ENCODE data around the gene GSK3A.

The GSK3A gene

DNA sequence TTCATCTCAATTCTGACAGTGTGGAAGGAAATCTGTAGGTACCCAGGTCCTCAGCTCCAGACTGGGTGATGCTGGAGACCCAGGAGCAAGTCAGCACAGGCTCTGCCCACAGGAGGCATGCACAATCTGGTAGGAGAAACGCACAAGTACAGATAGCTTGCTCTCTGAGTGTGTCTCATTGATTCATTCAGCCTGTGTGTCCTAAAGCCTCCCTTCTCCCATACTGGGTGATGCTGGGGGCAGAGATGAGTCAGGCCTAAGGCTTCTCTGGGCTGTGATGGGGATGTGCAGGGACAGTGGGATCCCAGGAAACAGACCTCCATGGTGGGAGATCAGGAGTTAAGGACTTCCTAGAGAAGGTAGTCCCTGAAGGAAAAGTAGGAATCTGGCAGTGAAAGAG is 15.5 kb downstream of the GSK3A start:
- DNase-seq (ENCODE audit: low read depth): no peak

DNA sequence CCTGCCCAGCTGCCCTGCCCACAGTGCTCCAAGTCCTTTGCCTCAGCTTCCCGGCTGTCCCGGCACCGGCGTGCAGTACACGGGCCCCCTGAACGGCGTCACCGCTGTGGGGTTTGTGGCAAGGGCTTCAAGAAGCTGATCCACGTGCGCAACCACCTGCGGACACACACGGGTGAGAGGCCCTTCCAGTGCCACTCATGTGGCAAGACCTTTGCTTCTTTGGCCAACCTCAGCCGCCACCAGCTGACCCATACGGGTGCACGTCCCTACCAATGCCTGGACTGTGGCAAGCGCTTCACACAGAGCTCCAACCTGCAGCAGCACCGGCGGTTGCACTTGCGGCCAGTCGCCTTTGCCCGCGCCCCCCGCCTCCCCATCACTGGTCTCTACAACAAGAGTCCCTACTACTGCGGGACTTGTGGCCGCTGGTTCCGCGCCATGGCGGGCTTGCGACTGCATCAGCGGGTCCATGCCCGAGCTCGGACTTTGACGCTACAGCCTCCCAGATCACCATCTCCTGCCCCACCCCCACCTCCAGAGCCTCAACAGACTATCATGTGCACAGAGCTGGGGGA is 16.6 kb downstream of the GSK3A start:
- no peak for DNase-seq (ENCODE audit: low read depth)

DNA sequence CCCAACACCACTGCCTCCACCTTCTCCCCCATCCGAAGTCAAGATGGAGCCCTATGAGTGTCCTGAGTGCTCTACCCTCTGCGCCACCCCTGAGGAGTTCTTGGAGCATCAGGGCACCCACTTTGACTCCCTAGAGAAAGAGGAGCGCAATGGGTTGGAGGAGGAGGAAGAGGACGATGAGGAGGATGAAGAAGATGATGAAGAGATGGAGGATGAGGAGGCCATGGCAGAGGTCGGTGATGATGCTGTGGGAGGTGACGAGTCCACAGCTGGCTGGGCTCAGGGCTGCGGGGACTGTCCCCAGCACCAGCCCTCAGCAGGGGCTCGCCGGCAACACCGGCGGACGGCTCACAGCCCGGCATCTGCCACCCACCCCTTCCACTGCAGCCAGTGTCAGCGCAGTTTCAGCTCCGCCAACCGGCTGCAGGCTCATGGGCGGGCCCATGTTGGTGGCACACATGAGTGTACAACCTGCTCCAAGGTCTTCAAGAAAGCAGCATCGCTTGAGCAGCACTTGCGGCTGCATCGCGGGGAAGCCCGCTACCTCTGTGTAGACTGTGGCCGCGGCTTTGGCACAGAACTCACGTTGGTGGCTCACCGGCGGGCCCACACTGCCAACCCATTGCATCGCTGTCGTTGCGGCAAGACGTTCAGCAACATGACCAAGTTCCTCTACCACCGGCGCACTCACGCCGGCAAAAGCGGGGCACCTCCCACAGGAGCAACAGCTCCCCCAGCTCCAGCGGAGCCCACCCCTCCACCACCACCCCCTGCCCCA is 17.3 kb downstream of the GSK3A start:
- no peak for DNase-seq (ENCODE audit: low read depth)

DNA sequence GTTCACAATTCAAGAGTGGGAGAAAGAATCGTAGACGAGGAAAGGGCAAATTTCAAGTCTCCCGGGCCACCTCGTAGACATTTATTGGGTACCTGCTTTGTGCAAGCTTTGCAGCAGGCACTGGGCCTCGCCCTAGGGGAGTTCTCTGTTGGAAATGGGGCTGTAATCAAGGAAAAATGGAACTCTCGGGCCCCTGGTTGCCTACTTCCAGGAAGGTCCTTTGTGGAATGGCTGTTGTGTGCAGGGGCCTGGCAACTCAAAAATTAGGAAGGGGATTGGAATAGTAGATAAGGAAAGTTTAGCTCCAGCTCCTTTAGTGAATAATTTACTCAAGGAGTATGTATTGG is 21.7 kb downstream of the GSK3A start:
- DNase-seq (ENCODE audit: low read depth): no peak

DNA sequence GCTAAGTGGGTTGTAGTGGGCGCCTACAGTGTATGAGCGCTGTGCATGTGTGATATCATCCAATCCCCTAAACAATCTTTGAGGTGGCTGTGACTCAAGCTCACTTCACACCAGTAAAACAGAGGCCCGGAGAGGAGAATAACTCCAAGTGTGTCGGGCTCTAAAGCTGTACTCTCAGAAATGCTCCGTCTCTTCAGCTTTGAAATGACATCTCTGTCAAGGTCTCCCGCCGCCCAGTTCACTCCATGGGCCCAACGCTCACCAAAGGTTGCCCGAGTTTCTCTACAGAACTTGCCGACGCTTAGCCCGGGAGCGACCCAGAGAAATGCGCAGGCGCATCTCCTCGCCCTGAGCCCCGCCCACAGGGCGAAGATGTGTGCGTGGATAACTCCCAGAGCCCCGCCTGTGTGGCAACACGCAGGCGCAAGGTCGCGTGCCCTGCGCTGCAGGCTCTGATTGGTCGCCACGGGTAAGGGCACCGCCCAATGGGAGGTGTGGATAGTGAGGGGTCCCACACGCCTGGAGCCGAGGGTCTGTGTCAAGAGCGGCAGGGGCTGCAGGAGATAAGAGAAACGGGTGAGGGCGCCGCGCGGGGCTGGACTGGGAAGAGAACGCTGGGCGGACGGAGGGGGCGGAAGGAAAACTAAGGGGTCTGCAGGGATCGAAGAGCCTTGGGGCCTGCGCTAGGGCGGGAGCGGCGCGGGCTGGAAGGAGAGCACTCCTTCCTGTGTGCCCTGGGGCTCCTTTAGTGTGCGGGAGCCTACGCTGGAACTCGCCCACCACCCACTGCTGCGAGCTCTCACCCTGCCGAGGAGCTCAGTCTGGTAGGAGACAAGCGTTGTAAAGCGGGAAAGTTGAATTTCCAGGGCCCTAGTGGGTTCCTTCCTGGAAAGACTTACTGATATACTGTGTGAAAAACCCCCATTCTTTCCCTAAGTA is 22.3 kb downstream of the GSK3A start, which contains the start of gene ZNF526:
Gene ZNF526 (plus strand): TSS at position 501 of the 939 bp plus-strand sequence. CDS start 4,092 bp downstream, outside the sequence.
- peak; percentile 95 for DNase-seq (ENCODE audit: low read depth)

DNA sequence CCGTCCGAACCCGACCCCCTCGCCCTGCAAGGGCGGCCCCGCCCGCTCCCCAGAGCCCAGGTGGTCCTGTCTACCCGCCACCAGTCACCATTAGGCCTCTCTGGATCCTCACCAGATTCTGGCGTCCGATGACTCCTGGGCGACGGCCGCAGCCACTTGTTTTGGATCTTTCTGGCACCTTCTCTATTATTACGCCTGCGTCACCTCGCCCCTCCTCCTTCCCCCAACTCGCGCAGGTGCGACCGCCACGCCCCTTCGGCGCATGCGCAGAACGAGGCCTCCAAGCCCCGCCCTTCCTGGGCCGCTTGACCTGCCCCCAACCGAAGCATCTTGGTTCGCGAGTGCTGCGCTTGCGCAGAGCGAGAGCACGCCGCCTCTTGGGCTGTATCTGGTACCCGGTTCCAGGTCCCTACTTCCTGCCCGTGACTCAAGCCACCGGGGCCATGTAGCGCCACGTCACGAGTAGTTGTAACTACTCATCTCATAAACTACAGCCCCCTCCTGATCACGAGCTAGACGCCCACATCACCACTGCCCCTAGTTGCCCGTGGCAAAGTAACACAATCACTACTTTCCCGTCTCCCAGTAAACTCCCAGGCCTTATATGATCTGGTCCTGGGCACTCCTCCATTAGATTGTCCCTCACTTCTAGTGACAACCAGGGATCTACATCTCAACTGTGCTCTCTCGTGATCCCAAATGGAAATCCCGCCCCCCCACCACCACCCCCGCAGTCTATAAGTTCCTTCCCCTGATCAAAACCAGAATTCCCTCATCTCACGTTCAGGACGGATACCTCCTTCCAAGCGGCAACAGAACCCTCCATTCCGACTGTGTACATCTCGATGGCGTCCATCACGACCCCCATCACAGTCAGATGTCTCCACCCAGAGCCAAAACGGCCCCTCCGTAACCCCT is 24.6 kb downstream of the GSK3A start, which contains the start of gene DEDD2:
Gene DEDD2 (minus strand): TSS at position 158 of the 918 bp plus-strand sequence. CDS start 670 bp downstream, outside the sequence.
- DNase-seq (ENCODE audit: low read depth): peak; percentile 95

DNA sequence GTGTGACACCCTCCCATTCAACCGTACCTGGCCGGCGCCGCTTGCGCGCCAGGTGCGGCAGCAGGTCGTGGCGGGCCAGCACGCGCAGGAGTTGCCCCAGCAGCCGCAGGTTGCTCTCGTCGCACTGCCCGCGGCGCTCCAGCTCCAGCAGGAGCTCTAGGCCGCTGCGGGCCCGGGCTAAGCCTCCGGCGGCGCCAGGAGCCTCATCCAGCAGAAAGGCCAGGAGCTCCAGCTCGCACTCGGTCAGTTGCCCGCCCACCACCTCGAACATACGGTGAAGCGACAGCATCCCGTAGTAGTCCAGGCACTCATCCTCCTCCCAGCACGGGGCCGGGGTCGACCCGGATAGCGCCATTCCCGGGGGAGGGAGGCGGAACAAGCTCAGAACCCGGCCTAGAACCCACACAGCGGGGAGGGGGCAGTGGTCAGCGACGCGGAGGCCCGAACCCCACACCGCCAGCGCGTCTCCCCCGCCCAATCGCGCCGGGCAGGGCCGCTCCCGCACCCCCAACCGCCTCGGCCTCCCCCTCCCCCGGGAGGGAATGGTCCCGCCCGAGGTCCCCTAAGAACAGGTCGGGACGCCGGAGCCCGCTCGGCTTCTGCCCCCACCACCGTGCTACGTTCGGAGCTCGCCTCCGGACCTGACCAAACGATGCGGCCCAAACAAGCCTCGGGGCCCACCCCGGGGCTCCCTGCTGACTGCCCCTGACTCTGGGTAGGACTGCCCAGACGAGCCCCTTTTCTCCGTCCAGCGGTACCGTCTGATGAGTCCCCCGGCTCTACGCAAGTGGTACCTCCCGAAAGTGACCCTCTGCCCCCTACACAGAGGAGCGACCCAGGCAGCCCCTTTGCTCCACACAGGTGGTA is 25.5 kb downstream of the GSK3A start:
- DNase-seq (ENCODE audit: low read depth): no peak

DNA sequence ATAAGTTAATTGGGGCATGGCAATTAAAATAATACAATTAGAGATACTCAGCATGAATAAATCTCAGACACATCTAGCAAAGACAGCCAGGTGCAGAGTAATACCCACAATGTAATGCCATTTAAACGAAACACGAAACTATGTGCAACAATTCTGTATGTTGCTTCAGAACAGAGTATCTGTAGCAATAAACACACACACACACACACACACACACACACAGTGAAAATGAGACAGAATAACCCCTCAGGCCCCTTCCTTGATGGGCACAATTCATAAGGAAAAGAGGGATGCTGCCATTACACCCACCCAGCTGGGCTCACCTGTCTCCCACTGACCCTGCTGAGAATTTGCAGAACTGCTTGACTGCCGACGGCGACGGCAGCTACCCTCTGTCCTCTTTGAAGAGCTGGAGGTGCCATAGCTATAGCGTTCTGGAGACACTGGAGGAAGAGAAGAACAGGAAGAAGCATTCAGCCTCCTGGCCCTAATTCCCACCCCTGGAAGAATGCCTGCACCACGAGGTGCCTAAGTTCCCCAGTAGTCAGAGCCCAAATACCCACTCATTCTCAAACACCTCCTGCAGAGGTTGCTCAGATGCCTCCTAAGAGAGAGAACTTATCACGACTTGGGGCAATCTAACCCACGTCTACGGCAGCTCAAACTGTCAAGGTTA is 27.5 kb downstream of the GSK3A start:
- DNase-seq (ENCODE audit: low read depth): no peak

DNA sequence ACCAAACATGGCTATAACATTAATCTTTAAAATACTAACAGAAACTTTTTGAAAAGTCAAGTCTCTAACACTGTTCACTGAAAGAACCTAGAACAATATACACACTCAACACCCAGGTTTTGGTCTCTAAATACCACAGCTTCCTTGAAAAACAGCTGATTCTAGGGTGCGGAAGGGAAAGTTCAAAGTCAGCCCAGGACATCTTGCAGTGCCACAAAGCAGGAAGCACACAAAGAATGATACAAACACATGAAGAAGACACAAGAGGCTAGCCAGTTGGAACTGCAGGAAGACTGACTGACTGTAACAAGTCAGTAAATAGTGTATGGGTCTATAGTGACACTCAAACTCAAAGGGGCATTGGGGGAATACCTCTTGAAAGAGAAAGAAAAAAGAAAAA is 29.5 kb downstream of the GSK3A start:
- no peak for DNase-seq (ENCODE audit: low read depth)

DNA sequence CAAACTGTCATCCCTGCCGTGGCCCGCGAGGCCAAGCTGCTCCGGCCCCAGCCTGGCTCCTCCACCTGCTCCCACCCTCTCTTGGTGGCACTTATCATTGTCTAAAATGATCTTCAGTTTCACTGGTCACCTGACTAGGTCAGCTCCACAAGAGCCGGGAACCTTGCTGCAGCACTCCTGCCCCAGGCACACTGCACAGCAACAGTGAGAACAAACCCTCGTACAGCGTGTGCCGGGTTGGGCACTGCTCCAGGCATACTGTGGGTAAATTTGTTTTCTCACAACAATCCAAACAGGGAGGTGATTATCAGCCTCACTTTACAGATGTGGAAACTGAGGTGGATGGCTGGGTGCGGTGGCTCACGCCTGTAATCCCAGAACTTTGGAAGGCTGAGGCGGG is 33.8 kb downstream of the GSK3A start:
- DNase-seq (ENCODE audit: low read depth): no peak

DNA sequence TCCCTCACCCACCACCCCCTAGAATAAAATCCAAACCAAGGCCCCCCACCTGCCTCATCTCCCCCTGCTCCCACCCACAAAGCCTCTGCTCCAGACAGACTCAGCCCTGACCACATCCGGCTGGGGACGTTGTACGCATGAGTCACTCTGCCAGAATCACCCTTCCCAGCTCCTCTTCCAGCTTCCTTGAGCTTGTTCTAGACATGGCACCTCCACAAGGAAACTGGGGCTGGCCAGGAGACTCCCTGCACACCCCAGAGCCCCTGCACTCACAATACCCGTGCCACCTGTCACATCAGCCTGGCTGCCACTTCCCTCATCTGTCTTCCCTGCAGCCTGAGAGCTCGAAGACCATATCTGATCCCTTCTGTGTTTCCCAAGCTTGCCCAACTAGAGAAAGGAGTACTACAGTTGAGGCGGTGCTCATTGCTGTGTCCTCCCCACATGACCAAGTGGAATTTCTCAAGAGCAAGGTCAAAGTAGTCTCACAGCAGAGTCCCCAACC is 34.6 kb downstream of the GSK3A start:
- peak; percentile 50 for DNase-seq (ENCODE audit: low read depth)

DNA sequence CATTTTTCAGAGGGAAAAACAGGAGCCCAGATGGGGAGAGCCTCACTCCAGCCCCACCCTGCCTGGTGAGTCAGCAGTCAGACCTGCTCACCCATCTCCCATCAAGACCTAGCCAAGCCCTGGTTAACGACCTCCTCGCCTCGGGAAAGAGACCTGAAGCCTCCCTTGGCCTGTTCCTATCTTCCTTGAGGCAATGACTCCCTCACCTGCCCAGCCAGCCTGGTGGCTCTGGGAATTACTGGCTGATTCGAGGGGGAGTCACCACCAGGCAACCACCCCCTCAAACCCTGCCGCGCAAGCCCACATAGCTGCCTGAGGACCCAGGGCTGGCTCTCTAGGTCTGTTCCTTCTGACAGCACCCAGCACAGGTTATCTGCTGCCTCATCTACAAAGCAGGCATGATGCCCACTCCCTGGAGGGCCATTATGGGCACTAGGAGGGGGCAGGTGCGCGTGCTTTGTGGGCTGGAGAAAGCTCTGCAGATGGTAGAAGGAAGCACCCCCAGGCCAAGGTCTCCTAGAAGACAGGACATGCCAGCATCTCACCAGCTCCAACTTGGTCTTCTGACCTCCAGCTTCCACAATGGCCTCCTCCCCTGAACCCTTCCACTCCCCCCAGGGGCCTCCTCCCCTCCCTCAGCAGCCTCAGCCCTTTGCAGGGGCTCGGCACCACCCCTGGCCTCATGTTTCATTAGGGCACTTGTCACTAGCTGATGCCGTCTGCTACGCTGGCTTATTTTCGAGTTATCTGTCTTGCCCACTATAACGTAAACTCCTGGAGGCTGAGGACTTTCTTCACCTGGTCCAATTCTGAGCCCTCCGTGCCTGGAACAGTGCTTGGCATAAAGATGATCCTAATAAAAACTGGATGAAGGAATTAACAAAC is 35.3 kb downstream of the GSK3A start:
- no peak for DNase-seq (ENCODE audit: low read depth)

DNA sequence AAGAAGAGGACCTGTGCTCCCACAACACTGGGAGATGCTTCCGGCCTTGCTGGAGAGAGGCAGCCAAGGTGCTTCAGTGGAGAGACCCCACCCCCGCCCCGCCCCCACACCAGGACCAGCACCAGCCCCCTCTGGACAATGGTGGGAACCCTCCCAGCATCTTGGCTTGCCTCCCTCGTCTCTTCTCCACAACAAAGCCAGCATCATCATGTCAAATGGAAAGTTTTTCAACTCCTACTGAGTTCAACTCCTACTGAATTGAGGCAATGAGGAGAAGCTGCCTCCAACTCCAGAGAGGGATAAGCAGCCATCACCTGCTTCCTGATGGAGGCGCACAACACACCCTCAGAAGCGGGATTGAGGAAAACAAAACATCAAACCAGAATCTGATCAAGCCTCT is 37.7 kb downstream of the GSK3A start:
- DNase-seq (ENCODE audit: low read depth): no peak

DNA sequence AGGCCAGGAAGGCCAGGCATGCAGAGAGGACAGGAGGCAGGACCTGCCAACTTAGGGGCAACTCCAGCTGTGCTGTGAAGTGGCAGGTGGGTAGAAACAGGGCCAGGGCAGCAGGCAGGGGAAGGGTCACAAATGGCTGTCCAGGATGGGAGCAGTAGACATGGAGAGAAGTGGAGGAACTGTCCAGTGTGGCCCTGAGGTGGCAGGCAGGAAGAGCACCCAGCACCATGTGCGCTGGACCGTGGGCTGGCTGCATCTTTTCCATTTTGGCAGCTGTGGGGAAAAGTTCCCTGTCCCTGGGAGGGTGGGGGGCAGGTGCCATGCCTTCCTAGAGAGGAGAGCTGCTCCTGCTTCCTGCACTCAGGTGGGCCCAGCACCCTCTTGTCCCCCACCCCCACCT is 38.7 kb downstream of the GSK3A start:
- no peak for DNase-seq (ENCODE audit: low read depth)

DNA sequence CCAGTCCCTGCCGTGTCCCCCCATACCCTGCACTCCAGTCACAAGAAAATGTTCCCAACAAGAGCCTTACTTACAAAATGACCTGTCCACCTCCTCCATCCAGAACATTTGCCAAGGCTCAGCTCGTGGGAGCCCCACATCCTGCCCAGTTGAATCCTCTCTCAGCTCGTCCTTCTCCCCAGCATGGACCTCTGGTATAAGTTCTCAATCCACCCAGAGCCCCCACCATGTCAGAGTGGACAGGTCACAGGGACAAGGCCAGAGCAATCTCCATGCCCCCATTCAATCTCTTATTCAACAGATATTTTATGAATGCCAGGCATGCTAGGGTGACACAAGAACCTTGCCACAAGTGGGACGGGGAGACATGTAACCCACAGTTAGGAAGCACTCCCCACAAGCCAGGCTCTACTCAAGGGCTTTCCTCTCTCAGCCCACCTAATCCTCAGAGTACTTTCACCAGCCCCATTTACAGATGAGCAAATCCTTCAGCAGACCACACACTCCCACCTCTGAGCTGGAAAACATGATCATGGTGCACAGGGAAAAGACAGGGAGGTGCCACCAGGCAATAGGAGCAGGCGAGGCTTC is 40.0 kb downstream of the GSK3A start:
- DNase-seq (ENCODE audit: low read depth): no peak

DNA sequence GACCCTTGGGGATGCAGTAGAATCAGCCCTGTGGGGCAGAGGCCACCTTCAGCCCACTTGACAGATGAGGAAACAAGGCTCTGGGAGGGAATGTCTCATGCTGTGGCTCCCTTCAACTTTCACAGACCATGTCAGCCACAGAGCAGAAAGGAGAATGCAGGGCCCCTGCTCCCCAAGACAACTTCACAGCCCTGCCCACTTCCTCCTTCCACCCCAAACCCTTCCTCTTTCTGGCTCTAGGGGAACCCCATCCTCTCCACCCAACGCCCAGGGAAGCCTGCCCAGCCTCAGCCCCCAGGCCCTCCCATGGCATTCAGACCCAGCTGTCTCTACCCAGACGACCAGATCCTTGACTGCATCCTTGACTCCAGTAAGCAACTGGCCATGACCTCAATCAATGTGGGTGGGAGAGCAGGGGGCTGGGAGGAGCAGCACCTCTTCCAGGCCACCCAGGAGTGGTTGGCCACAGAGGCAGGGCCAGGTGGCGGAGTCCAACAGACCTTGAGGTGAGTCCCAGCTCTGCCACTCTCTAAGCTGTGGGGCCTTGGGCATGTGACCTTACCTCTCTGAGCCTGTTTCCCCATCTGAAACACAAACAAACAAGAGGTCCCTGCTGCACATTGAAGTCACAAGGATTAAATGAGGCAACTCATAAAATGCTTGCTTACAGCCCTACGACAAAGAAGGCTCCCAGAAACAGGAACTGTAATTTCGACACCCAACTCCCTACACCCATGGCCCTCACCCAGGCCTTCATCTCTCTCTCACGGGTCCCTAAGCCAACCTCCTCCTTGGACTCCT is 40.7 kb downstream of the GSK3A start:
- no peak for DNase-seq (ENCODE audit: low read depth)

DNA sequence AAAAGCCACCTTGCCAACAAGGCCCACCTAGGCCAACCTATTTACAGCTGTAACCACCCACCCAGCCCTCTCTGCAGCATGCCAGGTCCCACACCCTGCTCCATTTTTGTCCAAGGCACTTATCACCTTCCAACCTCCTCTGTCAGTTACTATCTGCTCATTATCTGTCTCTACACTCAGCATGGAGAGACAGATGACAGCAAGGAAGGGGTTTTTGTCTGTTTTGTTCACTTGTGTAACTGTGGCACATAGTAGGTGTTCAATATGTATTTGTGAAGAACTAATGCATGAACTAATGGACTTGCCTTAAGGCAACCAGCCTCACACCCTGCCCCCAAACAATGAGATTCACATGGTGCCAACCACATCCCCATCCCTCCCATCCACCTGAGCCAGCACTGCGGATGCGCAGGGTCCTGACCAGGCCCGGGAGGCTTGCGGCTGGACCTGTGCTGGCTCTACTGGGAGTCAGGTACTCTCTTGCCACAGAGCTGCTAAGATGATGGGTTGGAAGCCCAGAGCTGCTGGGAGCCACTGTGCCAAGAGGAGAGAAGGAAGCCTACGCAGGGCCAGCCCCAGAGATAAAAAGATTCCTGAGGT is 42.2 kb downstream of the GSK3A start:
- no peak for DNase-seq (ENCODE audit: low read depth)
